Keratinocyte (primary cell): ENCODE results near the gene C3orf70. TPM values are rescaled to one million over a fixed set of nuclear protein-coding genes. Genes with fewer than 3 reads are reported as not detected.

Source experiments
- DNase-seq: peaks from one replicate; pipeline ENCODE4 v3.0.0-alpha.2; 2011; ENCODE audit warnings: low read depth, missing footprints, low spot score
- FAIRE-seq: peaks from 2 replicates; lab custom pipeline; 2011; peaks lifted over from hg19 to GRCh38; lab: Jason Lieb, UNC
- H2AFZ ChIP-seq: 2 replicates; pipeline ENCODE4 v1.6.0; 2012; ENCODE audit warnings: low read length, control low read depth, inconsistent platforms; ENCODE audit not compliant: control insufficient read depth
- H3K27ac ChIP-seq: 2 replicates; pipeline ENCODE4 v1.5.1; 2011; ENCODE audit warnings: low read length; ENCODE audit not compliant: control insufficient read depth, insufficient read depth
- H3K27me3 ChIP-seq: 3 replicates; pipeline ENCODE4 v1.6.0; 2011; ENCODE audit warnings: low read length; ENCODE audit not compliant: control insufficient read depth, insufficient read depth; ENCODE audit errors: extremely low read depth
- H3K36me3 ChIP-seq, 2 experiments: 2 replicates in 1 of 2; 3 replicates in 1 of 2; pipeline ENCODE4 v1.5.1; 2011; ENCODE audit warnings: low read length in 2 of 2, mild to moderate bottlenecking in 1 of 2; ENCODE audit not compliant: control insufficient read depth in 2 of 2, insufficient read depth in 2 of 2; ENCODE audit errors: extremely low read depth in 1 of 2
- H3K4me1 ChIP-seq: 3 replicates; pipeline ENCODE4 v1.5.1; 2011; ENCODE audit warnings: low read length; ENCODE audit not compliant: control insufficient read depth, insufficient read depth; ENCODE audit errors: extremely low read depth
- H3K4me2 ChIP-seq: 3 replicates; pipeline ENCODE4 v1.6.0; 2011; ENCODE audit warnings: low read depth, low read length; ENCODE audit not compliant: control insufficient read depth, insufficient read depth; ENCODE audit errors: extremely low read depth
- H3K4me3 ChIP-seq, 3 experiments: fragments of 200-600 bp in 1 of 3; sonication (generic) in 1 of 3; 2 replicates in 2 of 3; 3 replicates in 1 of 3; pipeline ENCODE4 v1.5.1; 2011 to 2016; ENCODE audit warnings: low read length in 3 of 3, mild to moderate bottlenecking in 3 of 3, control low read depth in 2 of 3, inconsistent platforms in 1 of 3, low read depth in 1 of 3, mixed read lengths in 1 of 3, mixed run types in 1 of 3, moderate library complexity in 1 of 3; ENCODE audit not compliant: control insufficient read depth in 2 of 3, insufficient read depth in 2 of 3; ENCODE audit errors: extremely low read depth in 1 of 3
- H3K79me2 ChIP-seq: 2 replicates; pipeline ENCODE4 v1.6.0; 2012; ENCODE audit warnings: low read length; ENCODE audit not compliant: control insufficient read depth, insufficient read depth
- H3K9ac ChIP-seq: 3 replicates; pipeline ENCODE4 v1.6.0; 2011; ENCODE audit warnings: low read length; ENCODE audit not compliant: control insufficient read depth, insufficient read depth; ENCODE audit errors: extremely low read depth
- H3K9me1 ChIP-seq: 3 replicates; pipeline ENCODE4 v1.6.0; 2011; ENCODE audit warnings: low read length; ENCODE audit not compliant: control insufficient read depth, insufficient read depth; ENCODE audit errors: extremely low read depth
- H3K9me3 ChIP-seq: 2 replicates; pipeline ENCODE4 v1.5.1; 2012; ENCODE audit warnings: low read depth, low read length; ENCODE audit not compliant: control insufficient read depth
- H4K20me1 ChIP-seq: 3 replicates; pipeline ENCODE4 v1.6.0; 2011; ENCODE audit warnings: low read length; ENCODE audit not compliant: control insufficient read depth, insufficient read depth; ENCODE audit errors: extremely low read depth
- CTCF ChIP-seq, 3 experiments: IDR thresholded peaks in 1 of 3; conservative IDR thresholded peaks in 1 of 3; optimal IDR thresholded peaks in 1 of 3; 2 replicates in 2 of 3; 3 replicates in 1 of 3; pipeline versions ENCODE3 to v1.5.1; 2011; ENCODE audit warnings: low read length in 3 of 3, mild to moderate bottlenecking in 3 of 3, moderate library complexity in 2 of 3, control low read depth in 1 of 3, inconsistent platforms in 1 of 3; ENCODE audit not compliant: insufficient read depth in 2 of 3; ENCODE audit errors: extremely low read depth in 1 of 3
- EZH2 ChIP-seq: IDR thresholded peaks from one replicate; pipeline ENCODE4 v1.6.1; 2012; ENCODE audit warnings: inconsistent platforms, mild to moderate bottlenecking, low read length, moderate library complexity
- dilution Hi-C: fragments of 300-500 bp; cut with MboI; formaldehyde crosslinking; loops from one replicate; pipeline ENCODE4 v1.7.0; 2020; ENCODE audit warnings: low sequenced_read_pairs; ENCODE audit not compliant: extremely low pct_ligation_motif_present
- polyA plus RNA-seq, 5 experiments: library from polyadenylated mRNA; depleted of rRNA in 3 of 5; stranded (reverse) in 3 of 5; stranded (forward) in 1 of 5; unstranded in 1 of 5; fragments of >200 nt; gene quantifications; 1 replicate in 1 of 5; 2 replicates in 3 of 5; 3 replicates in 1 of 5; pipeline versions ENCODE4 v1.2.1 to v1.2.3, GENCODE V29; 2011 to 2012; ENCODE audit warnings: missing spikeins in 2 of 5, low read depth in 1 of 5, low replicate concordance in 1 of 5

The C3orf70 gene
- polyA plus RNA-seq, 1 donor (not counting 4 experiments of a cell fraction or from before 2014, with no cell fraction given) = not detected

- peaks cover 20% of the 10 kb centered on the region for H3K4me1 ChIP-seq
- peaks cover 0 to 2% of the 10 kb centered on the region in 2 experiments for H3K36me3 ChIP-seq
- no peaks in the 10 kb centered on the region for H3K9me1 ChIP-seq
- H3K4me3 ChIP-seq = no peak overlapping the region
- H3K4me2 ChIP-seq = no peak overlapping the region
- H4K20me1 ChIP-seq = no peaks in the 10 kb centered on the region
- H3K9me3 ChIP-seq = no peaks in the 10 kb centered on the region
- no peaks in the 10 kb centered on the region for H3K27me3 ChIP-seq
- H3K9ac ChIP-seq = no peak overlapping the region
- DNase-seq = no peak
- no peak for FAIRE-seq
- no peak overlapping the region for H2AFZ ChIP-seq
- dilution Hi-C loops = no loop called here
- no peaks in the 10 kb centered on the region for H3K79me2 ChIP-seq
- TF ChIP-seq CTCF (optimal IDR thresholded peaks at IDR 0.05 in 1 of 3, IDR thresholded peaks at IDR 0.05 in 1 of 3, conservative IDR thresholded peaks at IDR 0.05 in 1 of 3; ENCODE audit: extremely low read depth in 1 of 3, insufficient read depth in 2 of 3, low read length in 3 of 3) (peak in 1 of 3 experiments; percentile 16), EZH2 (no peak)
- peak overlapping the region; percentile 92 for H3K27ac ChIP-seq
These were observed 46.8 kb upstream of the C3orf70 start for GRCh38 chr3:185199671-185200070.

- H3K9me1 ChIP-seq = no peaks in the 10 kb centered on the region
- no peaks in the 10 kb centered on the region for H3K9me3 ChIP-seq
- peaks cover 20% of the 10 kb centered on the region for H3K4me1 ChIP-seq
- DNase-seq = no peak
- no peak overlapping the region for H3K4me2 ChIP-seq
- dilution Hi-C loops = no loop called here
- no peak for TF ChIP-seq EZH2
- no peak for TF ChIP-seq CTCF (optimal IDR thresholded peaks at IDR 0.05 in 1 of 3, IDR thresholded peaks at IDR 0.05 in 1 of 3, conservative IDR thresholded peaks at IDR 0.05 in 1 of 3; ENCODE audit: extremely low read depth in 1 of 3, insufficient read depth in 2 of 3, low read length in 3 of 3)
- no peaks in the 10 kb centered on the region for H4K20me1 ChIP-seq
- no peaks in the 10 kb centered on the region for H3K27me3 ChIP-seq
- no peak overlapping the region for H3K4me3 ChIP-seq
- H3K27ac ChIP-seq = peak overlapping the region; percentile 92
- H3K36me3 ChIP-seq = peaks cover 0 to 2% of the 10 kb centered on the region in 2 experiments
- H3K79me2 ChIP-seq = no peaks in the 10 kb centered on the region
- FAIRE-seq = no peak
- no peak overlapping the region for H2AFZ ChIP-seq
- no peak overlapping the region for H3K9ac ChIP-seq
These were observed 46.3 kb upstream of the C3orf70 start for GRCh38 chr3:185199206-185199605.
